Measurements from ENCODE around the gene RHBDF2.
"Not testable (repeated sequence)": the region's sequence is repeated elsewhere in the genome, so short reads cannot be mapped to it uniquely, and the experiment has no call there.

Gene RHBDF2

GRCh38 chr17:76525513-76525833 lies 24.2 kb upstream of the RHBDF2 start:
- not testable (repeated sequence) for DNase-seq

- DNase-seq = no peak
These were observed 23.6 kb upstream of the RHBDF2 start for GRCh38 chr17:76524598-76525512.

GRCh38 chr17:76523084-76524037 lies 22.1 kb upstream of the RHBDF2 start:
- peak in 46 of 56 donors; percentile 20 to 79 (median 49) for DNase-seq

- not testable (repeated sequence) for DNase-seq
These were observed 20.5 kb upstream of the RHBDF2 start for GRCh38 chr17:76521683-76522082.

DNA sequence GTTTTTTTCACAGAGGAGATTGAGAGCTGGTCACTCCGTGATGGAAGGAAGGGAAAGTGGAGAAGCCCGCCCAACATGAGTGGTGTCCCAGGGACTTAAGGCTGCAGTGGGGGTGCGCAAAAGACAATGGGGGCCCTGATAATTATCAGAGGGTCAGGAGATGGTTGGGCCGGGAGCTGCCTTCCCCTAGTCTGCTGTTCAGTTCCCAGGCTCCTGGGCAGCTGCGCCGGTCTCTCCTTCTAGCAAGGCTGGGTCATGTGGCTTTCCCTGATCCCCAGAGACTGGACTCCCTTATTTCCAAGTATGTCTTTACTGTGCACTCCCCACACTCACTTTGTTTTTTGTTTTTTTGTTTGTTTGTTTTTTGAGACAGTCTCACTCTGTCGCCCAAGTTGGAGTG lies 20.0 kb upstream of the RHBDF2 start:
- DNase-seq = no peak

DNA sequence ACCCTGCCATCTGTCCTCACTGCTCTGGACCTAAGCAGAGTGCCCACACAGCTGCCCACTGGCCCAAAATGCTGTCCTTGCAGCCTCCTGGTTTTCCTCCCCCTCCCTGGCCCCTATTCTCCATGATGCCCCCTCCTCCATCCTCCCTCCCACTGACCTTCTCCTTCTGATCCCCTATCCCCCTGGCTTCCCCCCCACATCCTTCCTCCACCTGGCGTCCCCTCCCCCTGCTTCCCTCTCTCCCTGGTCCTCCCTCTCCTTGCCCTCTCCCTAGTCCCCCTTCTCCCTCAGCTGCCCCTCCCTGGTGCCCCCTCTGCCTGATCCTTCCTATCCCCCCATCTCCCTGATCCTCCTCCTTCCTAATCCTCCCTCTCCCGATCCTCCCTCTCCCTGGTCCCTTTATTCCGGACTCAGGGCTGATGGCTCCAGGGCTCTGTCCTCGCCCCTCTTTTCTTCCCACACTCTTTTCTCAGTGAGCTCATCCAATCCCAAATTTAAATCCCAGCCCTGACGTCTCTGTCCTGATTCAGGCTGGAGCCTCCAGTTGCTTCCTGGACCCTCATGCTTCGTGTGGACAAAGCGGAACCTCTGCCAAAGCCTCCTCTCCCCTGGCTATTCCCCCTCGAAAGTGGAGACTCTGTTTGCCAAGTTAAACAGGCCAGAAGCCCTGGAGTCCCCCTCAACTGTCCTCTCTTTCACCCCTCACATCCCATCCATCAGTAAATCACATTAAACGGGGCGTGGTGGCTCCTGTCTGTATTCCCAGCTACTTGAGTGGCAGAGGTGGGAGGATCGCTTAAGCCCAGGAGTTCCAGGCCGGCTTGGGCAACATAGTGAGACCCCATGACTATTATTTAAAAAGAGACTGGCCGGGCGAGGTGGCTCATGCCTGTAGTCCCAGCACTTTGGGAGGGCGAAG lies 18.1 kb upstream of the RHBDF2 start:
- DNase-seq = no peak

- no peak for DNase-seq
These were observed 16.4 kb upstream of the RHBDF2 start for GRCh38 chr17:76517638-76518038.

DNA sequence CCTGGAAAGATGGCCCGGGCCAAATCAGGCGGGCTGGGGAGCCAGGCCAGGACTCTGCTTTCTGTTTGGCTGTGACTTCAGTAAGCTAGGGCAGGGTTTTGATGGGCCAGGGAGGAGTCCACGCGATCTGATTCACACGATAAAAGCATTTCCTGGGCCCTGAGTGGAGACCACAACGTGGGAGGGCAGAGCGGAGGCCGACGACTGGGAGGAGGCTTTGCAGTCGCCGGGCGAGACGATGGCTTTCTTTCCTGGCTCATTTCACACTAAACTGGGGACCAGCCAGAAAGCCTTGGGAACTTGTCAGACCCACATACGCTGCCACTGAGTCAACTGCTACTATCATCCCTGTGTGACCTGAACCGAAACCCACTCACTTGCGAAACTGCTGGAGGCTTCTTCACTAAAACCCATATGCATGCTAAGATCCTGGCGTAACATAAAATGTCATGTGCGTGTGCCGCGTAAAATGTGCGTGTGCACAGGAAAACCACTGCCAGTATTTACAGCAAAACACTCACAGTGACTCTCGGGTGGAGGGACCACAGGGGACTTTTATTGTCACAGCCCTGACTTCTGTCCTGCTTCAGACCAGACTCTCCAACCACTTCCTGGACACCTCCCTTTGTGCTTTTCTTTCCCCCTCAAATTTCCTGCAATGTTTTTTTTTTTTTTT lies 14.2 kb upstream of the RHBDF2 start:
- DNase-seq = peak in 9 of 56 donors; percentile 13 to 61 (median 31)

DNA sequence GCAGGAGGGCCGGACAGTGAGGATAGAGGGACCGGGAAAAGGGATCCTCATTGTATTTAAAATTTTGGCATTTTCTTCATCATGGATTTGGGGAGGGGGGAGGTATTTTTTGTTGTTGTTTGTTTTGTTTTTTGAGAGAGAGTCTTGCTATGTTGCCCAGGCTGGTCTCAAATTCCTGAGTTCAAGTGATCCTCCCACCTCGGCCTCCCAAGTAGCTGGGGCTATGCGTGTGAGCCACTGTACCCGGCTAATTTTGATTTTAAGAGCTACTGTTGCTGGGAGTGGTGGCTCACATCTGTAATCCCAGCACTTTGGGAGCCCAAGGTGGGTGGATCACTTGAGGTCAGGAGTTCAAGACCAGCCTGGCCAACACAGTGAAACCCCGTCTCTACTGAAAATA lies 13.1 kb upstream of the RHBDF2 start:
- DNase-seq = not testable (repeated sequence)

DNA sequence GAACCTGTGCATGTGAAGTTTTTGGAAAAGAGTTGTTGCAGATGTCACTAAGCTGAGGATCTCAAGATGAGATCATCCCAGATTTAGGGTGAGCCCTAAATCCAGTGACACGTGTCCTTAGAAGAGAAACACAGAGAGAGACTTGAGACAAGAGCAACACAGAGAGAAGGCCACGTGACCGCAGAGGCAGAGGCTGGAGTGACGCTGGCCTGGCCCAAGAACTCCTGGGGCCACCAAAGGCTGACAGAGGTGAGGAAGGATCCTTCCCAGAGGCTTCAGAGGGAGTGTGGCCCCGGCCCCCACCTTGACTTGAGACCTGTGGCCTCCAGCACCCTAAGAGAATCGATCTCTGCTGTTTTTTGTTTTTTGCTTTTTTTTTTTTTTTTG lies 12.1 kb upstream of the RHBDF2 start:
- DNase-seq = no peak

GRCh38 chr17:76512366-76513305 lies 11.4 kb upstream of the RHBDF2 start:
- DNase-seq = no peak

DNA sequence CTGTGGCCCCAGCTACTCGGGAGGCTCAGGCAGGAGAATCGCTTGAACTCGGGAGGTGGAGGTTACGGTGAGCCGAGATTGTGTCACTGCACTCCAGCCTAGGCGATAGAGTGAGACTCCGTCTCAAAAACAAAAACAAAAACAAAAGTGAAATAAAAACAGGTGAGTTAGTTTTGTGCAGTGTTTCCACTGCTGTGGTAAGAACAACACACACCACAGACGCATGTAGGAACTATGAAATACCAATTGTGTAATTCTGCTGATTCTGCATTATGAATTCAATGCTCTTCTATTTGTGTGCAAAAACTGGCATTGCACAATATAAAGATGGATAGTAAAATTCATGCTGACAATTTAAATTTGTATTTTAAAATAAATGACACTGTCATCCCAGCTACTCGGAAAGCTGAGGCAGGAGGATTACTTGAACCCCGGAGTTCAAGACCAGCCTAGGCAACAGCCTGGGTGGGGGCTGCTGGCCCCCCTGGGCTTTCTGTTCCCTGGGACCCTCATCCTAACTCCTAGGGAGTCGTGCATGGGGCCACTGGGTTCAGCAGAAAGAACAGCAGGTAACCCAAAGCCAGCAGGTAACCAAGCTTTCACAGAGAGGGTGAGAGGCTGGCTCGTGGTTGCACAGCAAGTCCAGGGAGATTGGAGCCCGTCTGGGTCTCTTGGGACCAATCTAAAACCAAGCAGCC lies 10.6 kb upstream of the RHBDF2 start:
- DNase-seq = no peak

- DNase-seq = no peak
These were observed 9.6 kb upstream of the RHBDF2 start for GRCh38 chr17:76510831-76511244.

- DNase-seq = not testable (repeated sequence)
These were observed 7.3 kb upstream of the RHBDF2 start for GRCh38 chr17:76508472-76509063.

DNA sequence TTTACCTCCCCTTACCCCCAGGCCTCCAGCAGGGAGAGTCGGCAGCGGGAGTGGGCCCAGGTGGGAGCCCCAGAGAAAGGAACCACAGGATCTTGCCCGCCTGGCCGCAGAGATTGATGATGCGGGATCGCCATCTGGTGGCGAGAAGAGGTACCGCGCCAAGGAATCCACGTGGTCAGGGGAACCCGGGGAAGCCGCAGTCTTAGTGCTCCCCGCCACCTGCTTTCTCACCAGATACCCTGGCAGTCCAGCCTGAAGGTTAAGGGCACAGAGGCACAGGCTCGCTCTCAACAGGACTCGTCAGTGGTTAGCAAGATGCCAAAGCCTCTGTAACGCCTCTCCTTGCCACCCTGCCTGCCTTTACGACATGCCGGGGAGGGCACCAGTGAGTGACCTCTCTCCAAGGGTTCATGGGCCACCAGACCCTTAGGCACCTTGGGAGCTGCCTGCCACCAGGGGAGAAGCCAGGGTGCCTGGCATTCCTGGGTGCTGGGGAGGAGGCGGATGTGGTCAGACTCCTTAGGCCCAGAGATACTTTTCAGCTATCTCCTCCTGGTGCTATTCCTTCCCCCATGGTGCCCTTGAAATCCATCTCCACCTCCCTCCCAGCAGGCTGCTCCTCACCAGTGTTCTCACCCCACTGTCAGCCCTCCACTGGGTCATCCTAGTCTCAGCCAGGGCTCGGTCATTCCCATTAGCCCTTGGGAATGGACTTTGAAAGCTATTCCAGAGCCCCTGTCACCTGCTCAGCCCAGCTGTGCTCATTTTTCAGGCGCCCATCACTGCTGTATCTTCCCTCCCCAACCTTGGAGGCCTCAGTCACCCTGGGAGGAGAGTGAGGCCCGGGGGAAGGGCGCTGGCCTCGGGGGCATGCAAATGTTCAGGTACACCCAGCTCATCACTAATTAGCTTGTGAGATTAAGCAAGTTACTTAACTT lies 5.5 kb upstream of the RHBDF2 start:
- DNase-seq = peak in 50 of 56 donors; percentile 29 to 92 (median 72)

GRCh38 chr17:76504117-76504516 lies 2.9 kb upstream of the RHBDF2 start:
- DNase-seq = peak in 1 of 56 donors; percentile 32

Measured in nucleus accumbens (tissue), 56 donors.